GM21381 (cell line): Measurements from ENCODE around the gene CFAP46.
"Not testable (repeated sequence)": the region's sequence is repeated elsewhere in the genome, so short reads cannot be mapped to it uniquely, and the experiment has no call there.

Experiments
- ATAC-seq: cut with Tn5 transposase; IDR thresholded peaks from one replicate; pipeline ENCODE4 v1.9.1; 2021; ENCODE audit warnings: mild to moderate bottlenecking, moderate library complexity; ENCODE audit not compliant: unreplicated experiment

The CFAP46 gene

GRCh38 chr10:132834891-132835847 lies 107.2 kb downstream of the CFAP46 start:
- ATAC-seq: no peak

GRCh38 chr10:132834311-132834761 lies 108.0 kb downstream of the CFAP46 start:
- ATAC-seq: no peak

DNA sequence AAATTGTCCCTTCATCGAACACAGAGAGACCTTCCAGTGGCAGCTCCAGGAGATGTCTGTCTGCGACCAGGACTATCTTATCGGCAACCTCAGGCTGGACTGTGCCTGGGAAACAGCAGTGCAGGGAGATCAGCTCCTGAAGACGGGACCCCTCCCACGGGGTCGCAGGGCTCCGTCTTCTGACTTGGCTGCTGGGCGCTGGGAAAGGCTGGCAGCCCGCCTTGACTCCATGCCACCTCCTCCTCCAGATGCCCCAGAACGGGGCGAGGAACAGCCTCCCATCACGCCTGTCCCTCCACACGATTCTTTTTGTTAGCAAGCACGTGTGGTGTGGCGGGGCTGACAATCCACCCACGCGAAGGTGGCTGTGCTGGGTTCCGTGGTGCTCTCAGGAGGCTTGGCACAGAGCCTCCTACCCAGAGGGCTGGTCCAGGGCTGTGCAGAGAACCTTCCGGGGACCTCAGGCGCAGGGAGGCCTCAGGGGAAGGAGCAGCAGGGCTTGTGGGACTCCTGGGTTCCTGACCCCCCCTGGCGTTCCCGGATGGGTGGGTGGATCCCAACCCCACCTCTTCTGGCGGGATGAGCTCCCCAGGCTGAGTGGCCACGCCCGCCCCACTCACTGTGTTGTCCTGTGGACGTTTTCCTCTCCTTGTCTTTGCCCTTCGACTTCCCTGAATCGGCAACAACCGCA lies 108.8 kb downstream of the CFAP46 start:
- no peak for ATAC-seq

- ATAC-seq: no peak
Measured at GRCh38 chr10:132832186-132832969, 110.0 kb downstream of the CFAP46 start.

DNA sequence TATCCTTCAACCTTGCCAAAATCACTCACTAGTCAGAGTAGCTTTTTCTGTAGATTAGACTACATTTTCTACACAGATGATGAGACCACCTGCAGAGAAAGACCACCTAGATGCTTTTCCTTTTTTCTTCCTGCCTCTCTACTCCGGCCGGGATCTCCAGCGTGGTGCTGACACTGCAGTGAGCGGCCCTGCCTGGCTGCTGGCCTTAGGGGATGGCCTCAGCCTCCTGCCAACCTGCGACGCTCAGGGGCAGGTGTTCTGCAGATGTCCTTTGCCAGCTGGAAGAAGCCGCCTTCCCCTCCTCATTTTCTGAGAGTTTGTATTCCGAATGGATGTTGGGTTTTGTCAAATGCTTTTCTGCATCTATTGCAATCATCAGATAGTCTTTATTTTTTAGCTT lies 113.0 kb downstream of the CFAP46 start:
- ATAC-seq: no peak

DNA sequence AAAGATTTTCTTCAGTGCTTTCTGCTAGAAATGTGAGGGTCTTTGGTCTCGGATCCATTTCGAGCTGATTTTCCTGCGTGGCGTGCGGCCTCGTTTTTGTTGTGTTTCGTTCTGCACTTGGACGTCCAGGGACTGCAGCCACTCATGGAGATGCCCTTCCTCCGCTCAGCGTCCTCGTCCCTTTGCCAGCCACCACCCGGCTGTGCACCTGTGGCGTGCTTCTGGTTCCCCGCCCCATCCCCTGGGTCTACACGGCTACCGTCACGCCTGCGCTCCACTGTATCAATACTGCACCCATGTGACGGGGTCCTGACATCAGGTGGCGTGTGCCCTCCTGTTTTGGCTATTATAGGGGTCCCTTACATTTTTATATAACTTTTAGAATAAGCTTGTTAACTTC lies 113.7 kb downstream of the CFAP46 start:
- ATAC-seq: no peak

DNA sequence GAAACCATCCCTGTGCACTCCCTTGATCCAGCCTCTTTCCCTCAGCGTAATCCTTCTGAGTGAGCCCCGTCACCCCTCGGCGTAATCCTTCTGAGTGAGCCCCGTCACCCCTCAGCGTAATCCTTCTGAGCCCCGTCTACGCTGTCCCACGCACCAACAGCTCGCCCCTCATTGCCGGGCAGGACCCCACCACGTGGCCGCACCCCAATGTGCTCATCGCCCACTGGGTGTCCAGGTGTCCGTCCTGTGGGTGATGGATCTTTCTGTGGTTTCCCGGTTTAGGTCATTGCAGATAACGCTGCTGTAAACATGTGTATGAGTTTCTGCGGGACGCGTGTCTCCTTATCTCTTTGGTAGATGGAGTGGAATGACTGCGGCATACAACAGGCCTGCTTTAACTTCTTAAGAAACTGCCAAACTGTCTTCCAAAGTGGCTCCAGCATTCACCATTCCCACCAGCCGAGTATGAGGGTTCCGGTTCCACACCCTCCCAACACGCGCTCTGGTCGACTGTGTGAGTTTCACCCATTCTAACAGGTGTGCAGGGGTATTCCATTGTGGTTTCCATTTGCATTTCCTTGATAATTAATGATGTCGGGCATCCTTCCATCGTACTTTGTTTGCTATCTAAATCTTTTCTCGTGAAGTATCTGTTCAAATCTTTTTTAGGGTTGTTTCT lies 114.4 kb downstream of the CFAP46 start:
- no peak for ATAC-seq

DNA sequence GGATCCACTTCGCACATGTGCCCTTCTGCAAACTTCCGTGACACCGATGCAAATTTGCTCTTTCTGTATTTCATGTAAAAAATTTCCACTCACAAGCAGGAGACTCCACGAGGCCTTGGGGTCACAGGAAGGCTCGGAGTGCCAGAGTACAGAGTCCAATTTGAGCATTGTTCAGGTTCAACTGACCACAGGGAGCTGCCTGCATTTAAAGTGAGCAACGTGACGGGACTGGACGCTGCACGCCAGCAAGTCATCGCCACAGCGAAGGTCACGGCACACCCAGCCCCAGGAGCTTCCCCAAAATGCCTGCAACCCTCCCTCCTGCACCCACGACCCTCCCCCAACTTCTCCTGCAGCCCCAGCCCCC lies 115.0 kb downstream of the CFAP46 start:
- no peak for ATAC-seq

- ATAC-seq: no peak
Measured at GRCh38 chr10:132826524-132827422, 115.6 kb downstream of the CFAP46 start.

GRCh38 chr10:132825783-132826523 lies 116.4 kb downstream of the CFAP46 start:
- not testable (repeated sequence) for ATAC-seq

DNA sequence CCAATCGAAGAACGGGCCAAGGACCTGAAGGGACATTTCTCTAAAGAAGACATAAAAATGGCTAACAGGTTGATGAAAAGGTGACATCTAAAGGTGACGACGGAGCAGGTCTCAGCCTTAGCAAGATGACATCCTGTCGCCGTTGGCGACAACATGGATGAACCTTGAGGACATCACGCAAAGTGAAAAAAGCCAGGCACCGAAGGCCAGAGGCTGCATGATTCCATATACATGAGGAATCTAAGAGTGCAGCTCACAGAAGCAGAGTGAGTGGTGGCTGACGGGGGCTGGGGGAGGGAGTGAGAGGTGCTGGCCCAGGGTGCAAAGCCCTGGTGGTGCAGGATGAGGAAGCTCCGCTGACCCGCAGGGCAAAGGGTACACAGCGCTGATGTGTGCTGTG lies 122.3 kb downstream of the CFAP46 start:
- ATAC-seq: no peak

GRCh38 chr10:132817701-132818211 lies 124.6 kb downstream of the CFAP46 start:
- ATAC-seq: no peak

GRCh38 chr10:132816718-132817117 lies 125.7 kb downstream of the CFAP46 start:
- ATAC-seq: no peak

GRCh38 chr10:132815168-132815857 lies 127.1 kb downstream of the CFAP46 start:
- ATAC-seq: no peak

- no peak for ATAC-seq
Measured at GRCh38 chr10:132814469-132814856, 127.9 kb downstream of the CFAP46 start.

DNA sequence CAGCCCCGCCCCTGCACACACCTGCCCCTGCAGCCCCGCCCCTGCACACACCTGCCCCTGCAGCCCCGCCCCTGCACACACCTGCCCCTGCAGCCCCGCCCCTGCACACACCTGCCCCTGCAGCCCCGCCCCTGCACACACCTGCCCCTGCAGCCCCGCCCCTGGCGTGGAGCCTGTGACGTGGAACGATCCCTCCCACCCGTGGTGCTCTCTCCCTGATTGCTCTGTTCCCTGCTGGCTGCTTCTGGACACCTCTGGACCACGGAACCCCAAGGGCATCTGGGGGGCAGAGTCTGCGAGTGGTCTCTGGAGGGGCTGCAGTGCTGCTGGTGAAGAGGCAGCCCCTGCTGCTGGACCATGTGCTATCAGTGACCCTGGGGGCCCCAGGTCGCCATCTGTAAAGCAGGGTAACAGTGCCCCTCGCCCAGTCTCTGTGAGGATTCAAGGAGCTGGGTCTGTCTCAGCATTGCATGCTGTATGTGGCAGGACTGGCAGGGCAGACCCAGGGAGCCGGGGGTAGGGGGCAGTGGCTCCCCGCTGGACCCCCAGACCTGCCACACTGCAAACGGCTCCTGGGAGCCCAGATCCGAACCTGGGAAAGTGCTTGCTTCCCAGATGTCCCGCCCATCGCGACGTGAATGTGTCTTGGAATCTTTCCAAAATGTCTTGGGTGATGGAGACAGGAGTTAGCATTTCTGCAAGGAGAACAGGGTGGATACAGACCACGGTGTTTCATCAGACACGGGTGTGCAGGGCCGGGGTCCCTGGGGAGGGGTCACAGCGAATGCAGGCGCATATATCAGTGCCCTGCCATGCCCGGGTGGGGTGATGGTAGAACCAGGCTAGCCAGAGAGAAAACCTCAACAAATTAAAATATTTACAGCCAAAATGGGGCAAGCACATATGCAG lies 128.6 kb downstream of the CFAP46 start:
- ATAC-seq: no peak

DNA sequence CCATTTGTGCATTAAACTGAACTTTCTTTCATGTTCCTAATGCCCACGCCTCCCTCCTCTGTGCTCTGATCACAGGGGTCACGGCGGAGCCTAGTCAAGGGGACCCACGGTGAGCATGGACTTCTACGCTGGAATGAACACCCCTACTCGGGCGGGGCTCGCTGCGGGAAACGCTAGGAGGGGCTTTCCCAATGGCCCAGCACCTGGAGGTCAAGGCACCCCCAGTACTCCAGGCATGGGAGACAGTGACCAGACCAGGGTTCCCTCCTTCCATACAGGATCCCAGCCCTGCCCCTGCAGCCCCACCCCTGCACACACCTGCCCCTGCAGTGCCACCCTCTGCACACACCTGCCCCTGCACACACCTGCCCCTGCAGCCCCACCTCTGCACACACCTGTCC lies 129.4 kb downstream of the CFAP46 start:
- no peak for ATAC-seq
